Vagina (tissue), 2 donors: Measurements from ENCODE around the gene SLC24A3.

ENCODE experiments used
- CTCF ChIP-seq, 3 experiments: fragments of 450-650 bp in 2 of 3; fragments of 200-600 bp in 1 of 3; sonication (generic) in 1 of 3; IDR thresholded peaks; one replicate each; pipeline ENCODE4 v1.5.1; 2017 to 2019; ENCODE audit warnings: antibody characterized with exemption in 3 of 3, mild to moderate bottlenecking in 2 of 3, moderate library complexity in 2 of 3
- POLR2A ChIP-seq, 2 donors: fragments of 450-650 bp; IDR thresholded peaks; one replicate each; pipeline ENCODE4 v1.6.1; 2017; ENCODE audit warnings: antibody characterized with exemption in 2 of 2, mild to moderate bottlenecking in 2 of 2, moderate library complexity in 2 of 2

DNA sequence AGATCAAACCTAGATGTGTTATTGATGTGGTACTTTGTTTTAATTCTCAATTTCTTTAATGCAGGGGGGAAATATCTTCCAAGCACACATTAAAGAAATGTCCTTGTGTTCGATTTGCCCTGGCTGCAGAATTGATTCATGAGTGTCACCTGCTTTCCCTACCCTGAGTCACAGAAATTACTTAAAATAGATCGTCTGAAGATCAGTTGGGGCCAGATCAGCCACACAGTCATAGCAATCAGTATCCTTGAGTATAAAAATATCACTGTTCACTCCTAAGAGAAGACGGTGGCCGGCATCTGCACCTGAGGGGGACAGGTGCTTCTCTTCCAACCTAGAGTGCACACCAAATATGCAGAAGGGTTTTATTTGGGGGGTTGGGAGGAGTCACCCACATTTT, 430.4 kb downstream of the SLC24A3 start:
- TF ChIP-seq POLR2A (IDR thresholded peaks at IDR 0.05), result no peak
- TF ChIP-seq CTCF (IDR thresholded peaks at IDR 0.05), result no peak
